ENCODE data around the gene PTPN6.

Gene PTPN6

GRCh38 chr12:6968426-6968825, 17.3 kb downstream of the PTPN6 start:
- H3K36me3 ChIP-seq (ENCODE audit: insufficient read depth, low read length): peaks cover 45% of the 10 kb centered on the region
- no peaks in the 10 kb centered on the region for H3K9me3 ChIP-seq (ENCODE audit: low read length)
- H3K4me1 ChIP-seq (ENCODE audit: insufficient read depth, low read length): peaks cover 18% of the 10 kb centered on the region
- H2AFZ ChIP-seq (ENCODE audit: low read depth, low read length): no peak overlapping the region
- no peaks in the 10 kb centered on the region for H3K27me3 ChIP-seq (ENCODE audit: insufficient read depth, low read length)
- H3K4me3 ChIP-seq (ENCODE audit: low read length): no peak overlapping the region

DNA sequence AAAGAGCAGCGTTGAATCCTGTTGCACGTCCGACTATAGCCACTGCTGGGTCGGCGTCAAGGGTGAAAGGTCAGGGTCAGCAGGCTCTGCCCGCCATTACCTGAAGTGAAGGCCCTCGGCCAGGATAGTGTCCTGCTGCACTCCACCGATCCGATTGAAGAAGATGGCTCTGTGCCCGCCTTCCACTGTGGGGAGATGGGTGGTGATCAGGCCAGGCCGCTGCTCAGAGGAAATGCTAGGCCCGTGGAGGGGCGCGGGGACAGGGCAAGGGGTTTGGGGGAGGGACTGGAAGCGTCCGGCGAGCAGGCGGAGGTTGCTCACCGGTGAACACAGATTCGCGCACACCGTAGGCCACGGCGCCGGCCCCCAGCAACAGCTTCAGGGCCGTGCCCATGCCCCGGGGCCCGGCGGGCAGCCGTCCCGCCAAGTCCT, 19.0 kb downstream of the PTPN6 start:
- no peaks in the 10 kb centered on the region for H3K9me3 ChIP-seq (ENCODE audit: low read length)
- H3K4me1 ChIP-seq (ENCODE audit: insufficient read depth, low read length): peaks cover 18% of the 10 kb centered on the region
- peaks cover 55% of the 10 kb centered on the region for H3K36me3 ChIP-seq (ENCODE audit: insufficient read depth, low read length)
- peak overlapping the region; percentile 96 for H3K4me3 ChIP-seq (ENCODE audit: low read length)
- no peaks in the 10 kb centered on the region for H3K27me3 ChIP-seq (ENCODE audit: insufficient read depth, low read length)
- H2AFZ ChIP-seq (ENCODE audit: low read depth, low read length): no peak overlapping the region

GRCh38 chr12:6974180-6974579, 23.0 kb downstream of the PTPN6 start:
- H2AFZ ChIP-seq (ENCODE audit: low read depth, low read length): no peak overlapping the region
- H3K4me3 ChIP-seq (ENCODE audit: low read length): no peak overlapping the region
- H3K36me3 ChIP-seq (ENCODE audit: insufficient read depth, low read length): peaks cover 56% of the 10 kb centered on the region
- no peaks in the 10 kb centered on the region for H3K27me3 ChIP-seq (ENCODE audit: insufficient read depth, low read length)
- peaks cover 12% of the 10 kb centered on the region for H3K4me1 ChIP-seq (ENCODE audit: insufficient read depth, low read length)
- no peaks in the 10 kb centered on the region for H3K9me3 ChIP-seq (ENCODE audit: low read length)

DNA sequence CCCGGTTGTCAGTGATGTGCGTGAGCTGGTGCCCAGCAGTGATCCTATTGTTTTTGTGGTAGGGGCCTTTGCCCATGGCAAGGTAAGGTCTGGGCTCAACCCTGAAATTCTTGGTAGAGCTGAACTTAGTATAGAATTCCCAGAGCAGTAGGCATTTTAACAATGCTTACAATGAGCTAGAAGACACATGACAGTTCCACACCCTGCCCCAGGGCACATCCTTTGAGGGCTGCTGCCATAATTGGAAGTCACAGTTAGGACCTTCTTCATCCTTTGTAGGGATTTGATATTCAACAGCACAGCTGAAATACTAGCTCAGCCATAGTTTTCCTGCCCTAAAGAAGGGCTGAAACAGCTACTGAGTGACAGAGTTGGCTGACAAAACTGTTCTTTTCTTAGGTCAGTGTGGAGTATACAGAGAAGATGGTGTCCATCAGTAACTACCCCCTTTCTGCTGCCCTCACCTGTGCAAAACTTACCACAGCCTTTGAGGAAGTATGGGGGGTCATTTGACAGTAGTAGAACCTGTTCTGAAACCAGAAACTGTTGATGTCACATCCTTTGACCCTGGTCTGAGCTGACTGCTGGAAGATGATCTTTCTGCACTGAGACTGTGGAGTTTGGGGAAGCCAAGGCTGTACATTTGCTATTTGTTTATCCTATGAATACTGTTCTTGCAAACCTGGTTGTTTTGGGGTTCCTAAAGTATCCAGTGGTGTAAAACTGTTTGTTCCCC, 24.3 kb downstream of the PTPN6 start:
- Histone ChIP-seq H3K36me3 (ENCODE audit: insufficient read depth, low read length) (peaks cover 66% of the 10 kb centered on the region), H3K4me1 (ENCODE audit: insufficient read depth, low read length) (peaks cover 8% of the 10 kb centered on the region), H3K27me3 (ENCODE audit: insufficient read depth, low read length) (no peaks in the 10 kb centered on the region), H2AFZ (ENCODE audit: low read depth, low read length) (no peak overlapping the region), H3K9me3 (ENCODE audit: low read length) (no peaks in the 10 kb centered on the region), H3K4me3 (ENCODE audit: low read length) (no peak overlapping the region)

- Histone ChIP-seq H3K4me3 (ENCODE audit: low read length) (no peak overlapping the region), H3K9me3 (ENCODE audit: low read length) (no peaks in the 10 kb centered on the region), H3K4me1 (ENCODE audit: insufficient read depth, low read length) (no peaks in the 10 kb centered on the region), H3K36me3 (ENCODE audit: insufficient read depth, low read length) (peaks cover 82% of the 10 kb centered on the region), H2AFZ (ENCODE audit: low read depth, low read length) (no peak overlapping the region), H3K27me3 (ENCODE audit: insufficient read depth, low read length) (no peaks in the 10 kb centered on the region)
Measured at GRCh38 chr12:6977653-6978052, 26.5 kb downstream of the PTPN6 start.

DNA sequence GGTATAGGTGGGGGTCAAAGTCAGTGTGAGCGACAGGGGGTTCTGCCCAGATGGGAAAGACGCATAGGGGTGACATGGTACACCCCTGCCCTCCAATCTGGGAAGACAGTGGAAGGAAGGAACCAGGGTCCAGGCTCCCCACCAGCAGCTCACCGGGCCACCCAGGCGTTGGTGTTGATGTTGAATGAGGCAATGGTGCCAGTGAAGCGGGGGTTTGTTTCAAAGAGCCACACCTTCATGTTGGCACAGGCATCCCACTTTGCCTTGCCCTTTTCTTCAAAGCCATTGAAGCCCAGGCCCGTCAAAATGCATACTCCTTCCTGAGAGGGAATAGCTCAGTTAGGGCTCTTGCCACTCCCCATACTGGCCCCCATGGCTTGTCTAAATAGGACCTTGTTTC, 27.0 kb downstream of the PTPN6 start:
- no peak overlapping the region for H2AFZ ChIP-seq (ENCODE audit: low read depth, low read length)
- H3K4me1 ChIP-seq (ENCODE audit: insufficient read depth, low read length): no peaks in the 10 kb centered on the region
- H3K27me3 ChIP-seq (ENCODE audit: insufficient read depth, low read length): no peaks in the 10 kb centered on the region
- H3K36me3 ChIP-seq (ENCODE audit: insufficient read depth, low read length): peaks cover 85% of the 10 kb centered on the region
- H3K4me3 ChIP-seq (ENCODE audit: low read length): no peak overlapping the region
- no peaks in the 10 kb centered on the region for H3K9me3 ChIP-seq (ENCODE audit: low read length)

DNA sequence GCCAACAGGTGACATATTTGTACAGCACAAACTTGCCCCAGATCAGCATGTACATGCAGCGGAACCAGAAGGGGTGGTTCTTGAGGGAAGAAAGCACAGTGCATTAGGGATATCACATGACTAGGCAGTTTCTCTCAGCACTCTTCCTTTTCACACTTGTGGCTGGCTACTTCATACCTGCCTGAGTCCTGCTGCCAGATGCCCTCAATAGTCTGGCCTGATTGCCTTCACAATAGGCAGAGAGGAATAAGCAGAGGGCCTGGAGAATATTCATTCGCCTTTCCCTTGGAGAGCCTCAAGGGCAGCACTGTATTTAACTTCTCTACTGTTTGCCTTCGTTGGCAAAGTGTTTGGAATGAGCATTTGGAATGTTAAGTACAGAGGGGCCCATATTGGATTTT, 27.5 kb downstream of the PTPN6 start:
- no peak overlapping the region for H2AFZ ChIP-seq (ENCODE audit: low read depth, low read length)
- H3K36me3 ChIP-seq (ENCODE audit: insufficient read depth, low read length): peaks cover 85% of the 10 kb centered on the region
- H3K4me1 ChIP-seq (ENCODE audit: insufficient read depth, low read length): no peaks in the 10 kb centered on the region
- H3K9me3 ChIP-seq (ENCODE audit: low read length): no peaks in the 10 kb centered on the region
- H3K4me3 ChIP-seq (ENCODE audit: low read length): no peak overlapping the region
- no peaks in the 10 kb centered on the region for H3K27me3 ChIP-seq (ENCODE audit: insufficient read depth, low read length)

- H3K36me3 ChIP-seq (ENCODE audit: insufficient read depth, low read length): peaks cover 81% of the 10 kb centered on the region
- no peaks in the 10 kb centered on the region for H3K27me3 ChIP-seq (ENCODE audit: insufficient read depth, low read length)
- H3K9me3 ChIP-seq (ENCODE audit: low read length): no peaks in the 10 kb centered on the region
- H2AFZ ChIP-seq (ENCODE audit: low read depth, low read length): no peak overlapping the region
- no peak overlapping the region for H3K4me3 ChIP-seq (ENCODE audit: low read length)
- no peaks in the 10 kb centered on the region for H3K4me1 ChIP-seq (ENCODE audit: insufficient read depth, low read length)
Measured at GRCh38 chr12:6979021-6979420, 27.9 kb downstream of the PTPN6 start.

DNA sequence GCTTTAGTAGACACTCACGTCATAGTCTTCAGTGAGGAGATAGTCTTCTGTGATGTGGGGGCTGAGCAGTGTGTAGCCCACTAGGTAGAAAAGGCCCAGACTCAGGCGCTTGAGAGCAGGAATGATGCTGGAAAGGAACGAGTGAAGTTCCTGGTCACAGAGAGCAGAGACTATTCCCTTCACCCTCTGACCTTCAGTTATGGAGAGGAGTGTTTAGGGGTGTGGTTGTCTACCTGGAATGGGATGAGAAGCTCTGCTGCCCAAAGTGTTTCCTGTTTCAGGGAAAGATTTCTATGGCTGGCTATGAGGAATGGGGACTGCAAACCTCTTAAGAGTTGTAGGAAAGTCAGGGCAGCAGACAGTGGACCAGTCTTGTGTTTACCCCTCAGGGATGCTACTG, 28.3 kb downstream of the PTPN6 start:
- Histone ChIP-seq H3K27me3 (ENCODE audit: insufficient read depth, low read length) (no peaks in the 10 kb centered on the region), H3K36me3 (ENCODE audit: insufficient read depth, low read length) (peaks cover 77% of the 10 kb centered on the region), H3K4me3 (ENCODE audit: low read length) (no peak overlapping the region), H2AFZ (ENCODE audit: low read depth, low read length) (no peak overlapping the region), H3K4me1 (ENCODE audit: insufficient read depth, low read length) (no peaks in the 10 kb centered on the region), H3K9me3 (ENCODE audit: low read length) (no peaks in the 10 kb centered on the region)

DNA sequence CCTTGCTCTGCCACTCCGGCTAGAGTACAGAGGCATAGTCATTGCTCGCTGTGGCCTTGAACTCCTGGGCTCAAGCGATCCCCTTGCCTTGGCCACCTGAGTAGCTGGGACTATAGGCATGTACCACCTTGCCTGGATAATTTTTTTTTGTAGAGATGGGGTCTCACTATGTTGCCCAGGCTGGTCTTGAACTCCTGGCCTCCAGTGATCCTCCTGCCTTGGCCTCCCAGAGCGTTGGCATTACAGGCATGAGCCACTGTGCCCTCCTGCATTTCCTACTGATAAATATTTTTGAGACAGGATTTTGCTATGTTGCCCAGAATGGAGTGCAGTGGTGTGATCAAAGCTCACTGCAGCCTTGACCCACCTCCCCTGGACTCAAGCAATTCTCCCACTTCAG, 28.9 kb downstream of the PTPN6 start:
- H3K4me3 ChIP-seq (ENCODE audit: low read length): no peak overlapping the region
- no peak overlapping the region for H2AFZ ChIP-seq (ENCODE audit: low read depth, low read length)
- peaks cover 71% of the 10 kb centered on the region for H3K36me3 ChIP-seq (ENCODE audit: insufficient read depth, low read length)
- no peaks in the 10 kb centered on the region for H3K27me3 ChIP-seq (ENCODE audit: insufficient read depth, low read length)
- no peaks in the 10 kb centered on the region for H3K4me1 ChIP-seq (ENCODE audit: insufficient read depth, low read length)
- no peaks in the 10 kb centered on the region for H3K9me3 ChIP-seq (ENCODE audit: low read length)

- Histone ChIP-seq H2AFZ (ENCODE audit: low read depth, low read length) (no peak overlapping the region), H3K27me3 (ENCODE audit: insufficient read depth, low read length) (no peaks in the 10 kb centered on the region), H3K36me3 (ENCODE audit: insufficient read depth, low read length) (peaks cover 64% of the 10 kb centered on the region), H3K4me3 (ENCODE audit: low read length) (no peak overlapping the region), H3K9me3 (ENCODE audit: low read length) (no peaks in the 10 kb centered on the region), H3K4me1 (ENCODE audit: insufficient read depth, low read length) (no peaks in the 10 kb centered on the region)
Measured at GRCh38 chr12:6980740-6981139, 29.6 kb downstream of the PTPN6 start.

DNA sequence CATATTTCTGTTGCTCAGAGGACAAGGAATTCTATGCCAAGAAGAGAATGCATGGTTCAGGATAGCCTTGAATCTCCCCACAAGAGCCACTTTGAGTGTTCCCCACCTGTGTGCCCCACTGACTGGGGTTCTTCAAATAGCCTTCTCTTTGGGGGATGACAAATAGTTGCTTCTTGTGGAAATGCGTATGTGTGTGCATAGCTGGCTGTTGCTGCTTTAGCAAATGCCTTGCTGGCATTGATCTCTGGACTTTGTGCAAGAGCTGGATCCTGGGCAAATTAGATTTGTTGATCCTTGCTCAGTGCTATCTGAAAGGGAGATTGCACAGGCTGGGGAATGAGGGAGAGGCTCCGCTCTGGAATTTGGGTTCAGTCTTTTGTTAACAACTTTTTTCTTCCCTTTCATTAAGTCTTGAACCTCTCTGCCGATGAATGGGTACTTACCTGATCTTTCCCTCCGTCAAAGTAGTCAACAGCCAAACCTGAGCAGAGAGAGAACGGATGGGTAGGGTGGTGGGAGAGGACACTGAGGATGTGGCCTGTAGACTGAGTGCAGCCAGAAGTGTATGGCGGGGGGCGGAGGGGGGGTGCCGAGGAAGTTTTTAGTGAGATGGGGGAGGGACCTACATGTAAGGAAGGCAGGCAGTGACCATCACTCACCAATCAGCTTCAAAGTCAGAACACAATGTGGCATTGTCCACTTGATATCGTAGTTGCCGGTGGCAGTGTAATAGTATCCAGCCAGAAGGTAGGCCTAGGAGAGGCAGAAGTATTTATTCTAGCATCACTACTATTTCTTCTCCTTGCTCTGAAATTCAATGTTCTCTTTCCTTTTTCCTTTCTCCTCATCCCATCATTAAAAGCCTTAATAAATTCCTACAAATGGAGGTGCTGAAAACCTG, 30.2 kb downstream of the PTPN6 start:
- H3K27me3 ChIP-seq (ENCODE audit: insufficient read depth, low read length): no peaks in the 10 kb centered on the region
- H3K9me3 ChIP-seq (ENCODE audit: low read length): no peaks in the 10 kb centered on the region
- no peaks in the 10 kb centered on the region for H3K4me1 ChIP-seq (ENCODE audit: insufficient read depth, low read length)
- H3K36me3 ChIP-seq (ENCODE audit: insufficient read depth, low read length): peaks cover 57% of the 10 kb centered on the region
- H3K4me3 ChIP-seq (ENCODE audit: low read length): no peak overlapping the region
- no peak overlapping the region for H2AFZ ChIP-seq (ENCODE audit: low read depth, low read length)

DNA sequence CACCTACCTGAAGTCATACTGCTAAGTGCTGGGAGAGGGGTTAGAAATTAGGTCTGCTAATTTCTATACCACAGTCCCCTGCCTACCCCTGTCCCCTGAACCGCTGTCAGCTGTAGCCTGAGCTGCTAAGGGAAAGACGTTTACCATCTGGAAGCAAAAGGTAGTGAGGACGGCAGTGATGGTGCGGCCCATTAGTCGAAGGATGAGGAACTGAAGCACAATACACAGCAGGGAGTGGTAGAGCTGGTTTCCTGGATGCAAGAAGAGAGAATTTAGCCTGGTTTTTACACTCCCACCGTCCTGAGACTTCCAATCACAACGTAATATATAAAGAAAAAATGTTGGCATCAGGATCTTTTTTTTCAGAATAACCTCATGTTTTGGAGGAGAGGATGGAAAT, 31.4 kb downstream of the PTPN6 start:
- peaks cover 49% of the 10 kb centered on the region for H3K36me3 ChIP-seq (ENCODE audit: insufficient read depth, low read length)
- H3K9me3 ChIP-seq (ENCODE audit: low read length): no peaks in the 10 kb centered on the region
- no peak overlapping the region for H2AFZ ChIP-seq (ENCODE audit: low read depth, low read length)
- H3K4me1 ChIP-seq (ENCODE audit: insufficient read depth, low read length): no peaks in the 10 kb centered on the region
- no peaks in the 10 kb centered on the region for H3K27me3 ChIP-seq (ENCODE audit: insufficient read depth, low read length)
- no peak overlapping the region for H3K4me3 ChIP-seq (ENCODE audit: low read length)
